PC-9 (cell line): ENCODE measurements around the gene IFI27L1. TPM values are rescaled to one million over a fixed set of nuclear protein-coding genes. Genes with fewer than 3 reads are reported as not detected.
A peak's percentile ranks its signal among the peaks of the same experiment; 100 is the strongest.

ENCODE experiments used
- BruUV-seq: library from RNA; stranded (reverse); fragments of 400-500 nt; replicated peaks from 2 replicates; lab custom pipeline; 2021; lab: Mats Ljungman, UMichigan
- CTCF ChIA-PET: fragments of 300-600 bp; sonication (Branson Sonifier 250); formaldehyde crosslinking; loops from one replicate; lab custom pipeline; 2022; ENCODE audit warnings: antibody characterized with exemption; lab: Charles Lee
- POLR2A ChIA-PET: fragments of 300-600 bp; sonication (Branson Sonifier 250); formaldehyde crosslinking; loops from one replicate; lab custom pipeline; 2022; ENCODE audit warnings: antibody characterized with exemption; ENCODE audit not compliant: unreplicated experiment; lab: Charles Lee
- DNase-seq, 2 experiments: peaks; one replicate each; pipeline versions ENCODE4 v3.0.0 to v3.0.0-alpha.2; 2015 to 2022; ENCODE audit warnings: mixed read lengths in 1 of 2
- H2AFZ ChIP-seq: fragments of 200-600 bp; sonication (generic); 2 replicates; pipeline ENCODE4 v1.8.1; 2017; ENCODE audit warnings: antibody characterized with exemption
- H3F3A ChIP-seq: fragments of 200-600 bp; sonication (generic); 2 replicates; pipeline ENCODE4 v1.8.1; 2017; ENCODE audit warnings: antibody characterized with exemption, mild to moderate bottlenecking, low read depth; ENCODE audit not compliant: insufficient read depth
- H3K27ac ChIP-seq: fragments of 200-600 bp; sonication (generic); 2 replicates; pipeline ENCODE4 v1.6.1; 2016; ENCODE audit warnings: mixed run types
- H3K27me3 ChIP-seq: fragments of 200-600 bp; sonication (generic); 2 replicates; pipeline ENCODE4 v1.6.1; 2016; ENCODE audit warnings: low read depth, mixed run types; ENCODE audit not compliant: insufficient read depth
- H3K36me3 ChIP-seq: fragments of 200-600 bp; sonication (generic); 2 replicates; pipeline ENCODE4 v1.6.1; 2016; ENCODE audit warnings: low read depth, mixed run types
- H3K4me1 ChIP-seq: fragments of 200-600 bp; sonication (generic); replicated peaks from 2 replicates; pipeline ENCODE4 v1.6.1; 2016; ENCODE audit warnings: mixed run types; ENCODE audit not compliant: insufficient read depth
- H3K4me2 ChIP-seq: fragments of 200-600 bp; sonication (generic); 2 replicates; pipeline ENCODE4 v1.6.1; 2017; ENCODE audit warnings: mixed run types
- H3K4me3 ChIP-seq: fragments of 200-600 bp; sonication (generic); 2 replicates; pipeline ENCODE4 v1.6.1; 2016; ENCODE audit warnings: mixed run types
- H3K79me2 ChIP-seq: fragments of 200-600 bp; sonication (generic); 2 replicates; pipeline ENCODE4 v1.6.1; 2017; ENCODE audit warnings: low read depth, mixed run types
- H3K9me2 ChIP-seq: fragments of 200-600 bp; sonication (generic); 2 replicates; pipeline ENCODE4 v1.8.1; 2017; ENCODE audit warnings: mild to moderate bottlenecking; ENCODE audit not compliant: insufficient read depth
- H3K9me3 ChIP-seq: fragments of 200-600 bp; sonication (generic); 2 replicates; pipeline ENCODE4 v1.8.1; 2016; ENCODE audit warnings: low read depth; ENCODE audit not compliant: insufficient read depth
- H4K20me1 ChIP-seq: fragments of 200-600 bp; sonication (generic); 2 replicates; pipeline ENCODE4 v1.8.1; 2017; ENCODE audit not compliant: insufficient read depth
- EZH2 ChIP-seq: fragments of 200-600 bp; sonication (generic); IDR thresholded peaks from 2 replicates; pipeline ENCODE4 v1.8.0; 2017; ENCODE audit warnings: antibody characterized with exemption, low read depth
- intact Hi-C: fragments of 100-400 bp; cut with micrococcal nuclease; formaldehyde crosslinking; loops from one replicate; pipeline ENCODE4 v1.10.0; 2022; ENCODE audit not compliant: unreplicated experiment
- total RNA-seq: library from RNA; stranded (reverse); gene quantifications from 2 replicates; pipeline ENCODE4 v1.2.3, GENCODE V29; 2021
- TF ChIP-seq, protein P1 (sequence below): fragments of 200-600 bp; sonication (generic); conservative IDR thresholded peaks from 2 replicates; pipeline ENCODE4 v1.6.1; 2017; ENCODE audit warnings: mixed run types, antibody characterized with exemption, mild to moderate bottlenecking, moderate library complexity

The IFI27L1 gene
- total RNA-seq, 1 experiment from 2014 or later = 9.7 TPM

GRCh38 chr14:94036313-94037167 is 44.6 kb upstream of the IFI27L1 start:
- no peaks in the 10 kb centered on the region for H3K4me1 ChIP-seq
- no peaks in the 10 kb centered on the region for H3K79me2 ChIP-seq
- H3K36me3 ChIP-seq = no peaks in the 10 kb centered on the region
- H3K9me2 ChIP-seq = no peaks in the 10 kb centered on the region
- H2AFZ ChIP-seq = no peak overlapping the region
- H3K4me3 ChIP-seq = no peak overlapping the region
- ChIA-PET CTCF (interaction anchor here (1.1 kb wide), 1 partner anchor 100 kb away, joined by 10 read pairs; no protein-coding TSS in a partner anchor), POLR2A (interaction anchor here (0.5 kb wide), 1 partner anchor 100 kb away, joined by 5 read pairs; no protein-coding TSS in a partner anchor)
- H4K20me1 ChIP-seq = no peaks in the 10 kb centered on the region
- peak in 1 of 2 experiments; percentile 32 for DNase-seq
- H3K27me3 ChIP-seq = no peaks in the 10 kb centered on the region
- no peaks in the 10 kb centered on the region for H3K9me3 ChIP-seq
- no peak overlapping the region for H3K27ac ChIP-seq
- no TSS peak for BruUV-seq
- H3F3A ChIP-seq = no peaks in the 10 kb centered on the region
- no peak for TF ChIP-seq EZH2
- TF ChIP-seq, protein P1, sequence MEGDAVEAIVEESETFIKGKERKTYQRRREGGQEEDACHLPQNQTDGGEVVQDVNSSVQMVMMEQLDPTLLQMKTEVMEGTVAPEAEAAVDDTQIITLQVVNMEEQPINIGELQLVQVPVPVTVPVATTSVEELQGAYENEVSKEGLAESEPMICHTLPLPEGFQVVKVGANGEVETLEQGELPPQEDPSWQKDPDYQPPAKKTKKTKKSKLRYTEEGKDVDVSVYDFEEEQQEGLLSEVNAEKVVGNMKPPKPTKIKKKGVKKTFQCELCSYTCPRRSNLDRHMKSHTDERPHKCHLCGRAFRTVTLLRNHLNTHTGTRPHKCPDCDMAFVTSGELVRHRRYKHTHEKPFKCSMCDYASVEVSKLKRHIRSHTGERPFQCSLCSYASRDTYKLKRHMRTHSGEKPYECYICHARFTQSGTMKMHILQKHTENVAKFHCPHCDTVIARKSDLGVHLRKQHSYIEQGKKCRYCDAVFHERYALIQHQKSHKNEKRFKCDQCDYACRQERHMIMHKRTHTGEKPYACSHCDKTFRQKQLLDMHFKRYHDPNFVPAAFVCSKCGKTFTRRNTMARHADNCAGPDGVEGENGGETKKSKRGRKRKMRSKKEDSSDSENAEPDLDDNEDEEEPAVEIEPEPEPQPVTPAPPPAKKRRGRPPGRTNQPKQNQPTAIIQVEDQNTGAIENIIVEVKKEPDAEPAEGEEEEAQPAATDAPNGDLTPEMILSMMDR = peak; percentile 72
- H3K4me2 ChIP-seq = no peak overlapping the region
- intact Hi-C loops = loop anchor here (2.0 kb wide), 1 partner anchor 100 kb away; no protein-coding TSS in a partner anchor

GRCh38 chr14:94037954-94038353 is 43.2 kb upstream of the IFI27L1 start:
- Histone ChIP-seq H4K20me1 (no peaks in the 10 kb centered on the region), H3K36me3 (no peaks in the 10 kb centered on the region), H3K4me1 (no peaks in the 10 kb centered on the region), H3K27me3 (no peaks in the 10 kb centered on the region), H3K4me3 (no peak overlapping the region), H2AFZ (no peak overlapping the region), H3K79me2 (no peaks in the 10 kb centered on the region), H3K4me2 (no peak overlapping the region), H3F3A (no peaks in the 10 kb centered on the region), H3K9me3 (no peaks in the 10 kb centered on the region), H3K27ac (no peak overlapping the region), H3K9me2 (no peaks in the 10 kb centered on the region)
- DNase-seq = no peak
- intact Hi-C loops = loop anchor here (2.0 kb wide), 1 partner anchor 99 kb away; no protein-coding TSS in a partner anchor
- no TSS peak for BruUV-seq
- TF ChIP-seq, protein P1 = no peak
- no peak for TF ChIP-seq EZH2
- ChIA-PET POLR2A (no interaction called here), CTCF (no interaction called here)

GRCh38 chr14:94038510-94038909 is 42.6 kb upstream of the IFI27L1 start:
- no peak overlapping the region for H3K4me2 ChIP-seq
- H2AFZ ChIP-seq = no peak overlapping the region
- H3K27ac ChIP-seq = no peak overlapping the region
- H3K4me3 ChIP-seq = no peak overlapping the region
- no peaks in the 10 kb centered on the region for H3F3A ChIP-seq
- TF ChIP-seq, protein P1 = no peak
- no TSS peak for BruUV-seq
- ChIA-PET POLR2A (no interaction called here), CTCF (no interaction called here)
- H3K79me2 ChIP-seq = no peaks in the 10 kb centered on the region
- no peaks in the 10 kb centered on the region for H3K9me2 ChIP-seq
- H3K4me1 ChIP-seq = no peaks in the 10 kb centered on the region
- no peak for DNase-seq
- no peaks in the 10 kb centered on the region for H3K36me3 ChIP-seq
- no peaks in the 10 kb centered on the region for H4K20me1 ChIP-seq
- H3K27me3 ChIP-seq = no peaks in the 10 kb centered on the region
- intact Hi-C loops = no loop called here
- no peaks in the 10 kb centered on the region for H3K9me3 ChIP-seq
